Type B pancreatic cell (in vitro differentiated cells): ENCODE measurements around the gene WIPF2. TPM values are rescaled to one million over a fixed set of nuclear protein-coding genes. Genes with fewer than 3 reads are reported as not detected.
"Not testable (repeated sequence)": the region's sequence is repeated elsewhere in the genome, so short reads cannot be mapped to it uniquely, and the experiment has no call there.

Source experiments
- DNase-seq: peaks from one replicate; pipeline ENCODE4 v3.0.0; 2021; ENCODE audit warnings: mixed read lengths; ENCODE audit not compliant: unreplicated experiment; ENCODE audit errors: extremely low spot score
- H3K27ac Mint-ChIP-seq: 2 replicates; pipeline ENCODE4 v1.8.0; 2021; ENCODE audit warnings: mild to moderate bottlenecking, mixed read lengths
- H3K27me3 Mint-ChIP-seq: 2 replicates; pipeline ENCODE4 v1.8.0; 2021; ENCODE audit warnings: mixed read lengths
- H3K36me3 Mint-ChIP-seq: 2 replicates; pipeline ENCODE4 v1.8.0; 2021; ENCODE audit warnings: mixed read lengths
- H3K4me1 Mint-ChIP-seq: one replicate; pipeline ENCODE4 v1.8.0; 2021; ENCODE audit warnings: mixed read lengths; ENCODE audit not compliant: unreplicated experiment
- H3K4me3 Mint-ChIP-seq: 2 replicates; pipeline ENCODE4 v1.8.0; 2021; ENCODE audit warnings: mild to moderate bottlenecking, mixed read lengths
- H3K9me3 Mint-ChIP-seq: 2 replicates; pipeline ENCODE4 v1.8.0; 2021; ENCODE audit warnings: mixed read lengths
- CTCF ChIP-seq: fragments of 200-600 bp; sonication (generic); conservative IDR thresholded peaks from 2 replicates; pipeline ENCODE4 v1.5.0; 2021; ENCODE audit warnings: antibody characterized with exemption, mild to moderate bottlenecking
- total RNA-seq: library from RNA; stranded (reverse); gene quantifications from 2 replicates; pipeline ENCODE4 v1.2.1, GENCODE V29; 2021; ENCODE audit warnings: low replicate concordance

Gene WIPF2
- total RNA-seq, 1 donor from 2014 or later = 27.2 TPM

- no peaks in the 10 kb centered on the region for H3K27me3 Mint-ChIP-seq
- no peak for TF ChIP-seq CTCF
- H3K36me3 Mint-ChIP-seq = no peaks in the 10 kb centered on the region
- H3K4me1 Mint-ChIP-seq = peaks cover 7% of the 10 kb centered on the region
- no peak for DNase-seq
- H3K27ac Mint-ChIP-seq = peak overlapping the region; percentile 94
- no peaks in the 10 kb centered on the region for H3K9me3 Mint-ChIP-seq
- H3K4me3 Mint-ChIP-seq = peak overlapping the region; percentile 96
Observed at GRCh38 chr17:40218006-40218739, 931 bp upstream of the WIPF2 start.

GRCh38 chr17:40219594-40220338 lies 662 bp downstream of the WIPF2 start:
- H3K4me1 Mint-ChIP-seq = peaks cover 15% of the 10 kb centered on the region
- no peaks in the 10 kb centered on the region for H3K9me3 Mint-ChIP-seq
- peaks cover 4% of the 10 kb centered on the region for H3K36me3 Mint-ChIP-seq
- no peaks in the 10 kb centered on the region for H3K27me3 Mint-ChIP-seq
- H3K4me3 Mint-ChIP-seq = peak overlapping the region; percentile 96
- H3K27ac Mint-ChIP-seq = peak overlapping the region; percentile 94
- no peak for TF ChIP-seq CTCF
- DNase-seq = no peak

- Mint-ChIP-seq H3K4me1 (peaks cover 14% of the 10 kb centered on the region), H3K36me3 (peaks cover 11% of the 10 kb centered on the region), H3K4me3 (peak overlapping the region; percentile 18), H3K27me3 (no peaks in the 10 kb centered on the region), H3K27ac (no peak overlapping the region), H3K9me3 (no peaks in the 10 kb centered on the region)
- DNase-seq = no peak
- TF ChIP-seq CTCF = no peak
Observed at GRCh38 chr17:40224718-40225550, 5.8 kb downstream of the WIPF2 start.

GRCh38 chr17:40229146-40229545 lies 10.0 kb downstream of the WIPF2 start:
- Mint-ChIP-seq H3K36me3 (peaks cover 16% of the 10 kb centered on the region), H3K4me1 (peaks cover 11% of the 10 kb centered on the region)
- H3K4me3 Mint-ChIP-seq, H3K27ac Mint-ChIP-seq, H3K27me3 Mint-ChIP-seq, H3K9me3 Mint-ChIP-seq, DNase-seq: not testable (repeated sequence)

- Mint-ChIP-seq H3K4me1 (peaks cover 3% of the 10 kb centered on the region), H3K36me3 (peaks cover 13% of the 10 kb centered on the region), H3K27ac (no peak overlapping the region), H3K27me3 (no peaks in the 10 kb centered on the region), H3K9me3 (no peaks in the 10 kb centered on the region), H3K4me3 (no peak overlapping the region)
- DNase-seq = no peak
- TF ChIP-seq CTCF = no peak
Observed at GRCh38 chr17:40230670-40231069, 11.6 kb downstream of the WIPF2 start.

GRCh38 chr17:40231928-40232327 lies 12.8 kb downstream of the WIPF2 start:
- not testable (repeated sequence) for H3K27me3 Mint-ChIP-seq, H3K4me1 Mint-ChIP-seq, H3K27ac Mint-ChIP-seq, H3K9me3 Mint-ChIP-seq, H3K4me3 Mint-ChIP-seq, DNase-seq
- H3K36me3 Mint-ChIP-seq = peaks cover 13% of the 10 kb centered on the region
